ENCODE results near the gene KCNIP1. TPM values are rescaled to one million over a fixed set of nuclear protein-coding genes. Genes with fewer than 3 reads are reported as not detected.

The KCNIP1 gene
- total and polyA plus RNA-seq, 11 donors = 0.52 to 1.3 (median 1.2) TPM; not detected in 8

DNA sequence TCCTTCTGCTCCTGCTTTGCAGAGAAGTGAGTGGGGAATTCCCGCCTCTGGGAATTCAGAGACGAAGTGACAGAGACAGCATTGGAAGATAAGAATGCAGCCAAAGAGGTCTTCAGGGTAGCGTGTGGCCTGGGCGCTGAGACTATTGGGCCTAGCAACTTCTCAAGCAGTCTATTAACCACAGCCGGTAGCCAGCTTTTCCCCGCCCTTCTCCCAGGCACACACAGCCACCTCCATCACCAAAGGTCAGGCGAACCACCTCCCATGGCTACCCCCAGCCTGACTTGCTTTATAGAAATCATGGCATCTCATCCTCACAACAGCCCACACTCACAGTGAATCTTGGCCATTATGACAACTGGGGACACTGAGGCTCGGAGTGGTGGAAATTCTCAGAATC, 124.2 kb downstream of the KCNIP1 start:
- no peak overlapping the region for H3K27ac ChIP-seq
- WGBS, 4 donors = 92 to 94% (median 93%) methylated on average over 8 of the region's 8 CpGs
- intact Hi-C loops (cut with DNase I) = loop anchor here in 1 of 10 donors (10.0 kb wide), 1 partner anchor 403 kb away; no protein-coding TSS in a partner anchor

GRCh38 chr5:170628691-170629565, 125.1 kb downstream of the KCNIP1 start:
- Histone ChIP-seq H3K4me3 (no peak overlapping the region), H3K4me1 (peaks cover 0 to 30% (median 13%) of the 10 kb centered on the region in 12 donors), H3K36me3 (no peaks in the 10 kb centered on the region), H3K9me3 (no peaks in the 10 kb centered on the region), H3K27ac (no peak overlapping the region), H3K27me3 (peaks cover 0 to 3% (median 0%) of the 10 kb centered on the region in 9 donors)
- intact Hi-C loops (cut with DNase I) = loop anchor here in 1 of 10 donors (10.0 kb wide), 1 partner anchor 404 kb away; no protein-coding TSS in a partner anchor
- ATAC-seq (no peak), DNase-seq (no peak)
- WGBS, 4 donors = 88 to 94% (median 91%) methylated on average over 14 to 19 of the region's 19 CpGs
- no peak for TF ChIP-seq POLR2A (IDR thresholded peaks at IDR 0.05)
- no peak for TF ChIP-seq CTCF (IDR thresholded peaks at IDR 0.05)

More for the DNA sequence above, 124.2 kb downstream of the KCNIP1 start:
- ATAC-seq = no peak
- DNase-seq = no peak
- Histone ChIP-seq H3K36me3 (no peaks in the 10 kb centered on the region), H3K9me3 (no peaks in the 10 kb centered on the region), H3K27me3 (peaks cover 0 to 4% (median 0%) of the 10 kb centered on the region in 9 donors), H3K4me3 (no peak overlapping the region), H3K4me1 (peaks cover 0 to 24% (median 7%) of the 10 kb centered on the region in 12 donors)
- TF ChIP-seq CTCF (IDR thresholded peaks at IDR 0.05) (no peak), POLR2A (IDR thresholded peaks at IDR 0.05) (no peak)

GRCh38 chr5:170629566-170630175, 125.9 kb downstream of the KCNIP1 start:
- ATAC-seq (no peak), DNase-seq (no peak)
- no peaks in the 10 kb centered on the region for H3K9me3 ChIP-seq
- no peak for TF ChIP-seq POLR2A (IDR thresholded peaks at IDR 0.05)
- no peak for TF ChIP-seq CTCF (IDR thresholded peaks at IDR 0.05)
- no peak overlapping the region for H3K4me3 ChIP-seq
- 91 to 96% (median 93%) methylated on average over 7 of the region's 7 CpGs for WGBS, 4 donors
- intact Hi-C loops (cut with DNase I) = loop anchor here in 8 of 10 donors (2.0 to 10.0 kb wide), 10 partner anchors 105 to 715 kb away; partner anchors contain the start of gene FOXI1 (in 1 of the 8)
- H3K36me3 ChIP-seq = no peaks in the 10 kb centered on the region
- H3K4me1 ChIP-seq = peaks cover 0 to 36% (median 20%) of the 10 kb centered on the region in 12 donors
- no peaks in the 10 kb centered on the region for H3K27me3 ChIP-seq
- no peak overlapping the region for H3K27ac ChIP-seq

DNA sequence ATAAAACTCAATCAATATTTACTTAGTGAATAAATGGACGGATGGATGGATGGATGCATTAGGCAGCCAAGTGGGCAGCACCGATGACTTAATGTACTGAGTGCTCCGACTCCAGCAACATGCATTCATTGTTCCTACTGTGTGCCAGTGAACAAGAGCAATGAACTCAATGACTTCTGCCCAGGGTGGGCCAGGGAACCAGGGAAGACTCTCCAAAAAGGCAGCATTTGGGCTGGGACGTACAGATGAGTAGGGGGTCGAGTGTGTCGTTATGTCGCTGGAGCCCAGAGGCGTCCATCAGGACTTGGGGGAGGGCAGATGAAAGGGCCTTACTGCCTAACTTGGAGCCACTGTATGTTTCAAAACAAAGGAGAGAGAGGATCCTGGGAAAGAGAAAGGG, 126.4 kb downstream of the KCNIP1 start:
- WGBS, 4 donors = 92 to 96% (median 95%) methylated on average over 8 of the region's 8 CpGs
- TF ChIP-seq POLR2A (IDR thresholded peaks at IDR 0.05) (no peak), CTCF (IDR thresholded peaks at IDR 0.05) (no peak)
- peaks cover 0 to 36% (median 20%) of the 10 kb centered on the region in 12 donors for H3K4me1 ChIP-seq
- ATAC-seq (no peak), DNase-seq (no peak)
- no peak overlapping the region for H3K4me3 ChIP-seq
- intact Hi-C loops (cut with DNase I) = loop anchor here in 8 of 10 donors (2.0 to 10.0 kb wide), 10 partner anchors 105 to 715 kb away; partner anchors contain the start of gene FOXI1 (in 1 of the 8)
- H3K27me3 ChIP-seq = no peaks in the 10 kb centered on the region
- H3K27ac ChIP-seq = no peak overlapping the region
- H3K36me3 ChIP-seq = no peaks in the 10 kb centered on the region
- no peaks in the 10 kb centered on the region for H3K9me3 ChIP-seq

Measured in heart left ventricle (tissue), 16 donors.